Measurements from ENCODE around the gene SRRT.

GRCh38 chr7:100852048-100852872 lies 22.6 kb upstream of the SRRT start, which contains the start of gene SLC12A9:
- peak; percentile 32 for TF ChIP-seq EZH2 (IDR thresholded peaks at IDR 0.05)
- peak; percentile 99 for TF ChIP-seq CTCF (IDR thresholded peaks at IDR 0.05)
